HepG2 (cell line): ENCODE measurements around the gene SPG7.
A peak's percentile ranks its signal among the peaks of the same experiment; 100 is the strongest.

ENCODE experiments used
- CBX1 ChIP-seq: IDR thresholded peaks from one replicate; pipeline ENCODE4 v1.6.1; 2016; ENCODE audit warnings: antibody characterized with exemption, low read depth
- CTCF ChIP-seq: sonication (generic); formaldehyde crosslinking; IDR thresholded peaks from 2 replicates; pipeline ENCODE4 v1.5.0; 2020; ENCODE audit warnings: mild to moderate bottlenecking, missing genetic modification reagents, moderate library complexity
- ETV5 ChIP-seq: IDR thresholded peaks from 2 replicates; pipeline ENCODE4 v1.6.1; 2018; ENCODE audit warnings: missing biosample characterization, missing genetic modification reagents, inconsistent platforms, borderline replicate concordance
- FOSL2 ChIP-seq: sonication (generic); formaldehyde crosslinking; IDR thresholded peaks from 2 replicates; pipeline ENCODE4 v1.4.0; 2020; ENCODE audit warnings: missing genetic modification reagents
- KAT8 ChIP-seq: IDR thresholded peaks from 2 replicates; pipeline ENCODE4 v1.6.1; 2016; ENCODE audit warnings: missing genetic modification reagents, missing compliant biosample characterization
- NFATC3 ChIP-seq: sonication (generic); formaldehyde crosslinking; IDR thresholded peaks from 2 replicates; pipeline ENCODE4 v1.5.1; 2020; ENCODE audit warnings: mild to moderate bottlenecking, missing genetic modification reagents
- POLR2A ChIP-seq, 2 experiments: IDR thresholded peaks; 2 replicates each; pipeline ENCODE4 v1.6.1; 2011; ENCODE audit warnings: low read depth in 2 of 2, low read length in 2 of 2, mild to moderate bottlenecking in 1 of 2, moderate library complexity in 1 of 2; ENCODE audit not compliant: insufficient read depth in 1 of 2
- POLR2AphosphoS5 ChIP-seq: IDR thresholded peaks from 2 replicates; pipeline ENCODE4 v1.6.1; 2012; ENCODE audit warnings: low read depth, low read length
- SUZ12 ChIP-seq: fragments of 150-350 bp; IDR thresholded peaks from 2 replicates; pipeline ENCODE4 v1.6.1; 2014; ENCODE audit warnings: low read depth, low read length
- ZBTB7A ChIP-seq: sonication (generic); formaldehyde crosslinking; IDR thresholded peaks from 2 replicates; pipeline ENCODE4 v1.8.0; 2022; ENCODE audit warnings: mild to moderate bottlenecking, missing genetic modification reagents
- ZNF337 ChIP-seq: sonication (generic); formaldehyde crosslinking; IDR thresholded peaks from 2 replicates; pipeline ENCODE4 v1.5.1; 2020; ENCODE audit warnings: missing genetic modification reagents, low read depth, mild to moderate bottlenecking, borderline replicate concordance
- ZNF660 ChIP-seq: sonication (generic); formaldehyde crosslinking; IDR thresholded peaks from 2 replicates; pipeline ENCODE4 v1.5.1; 2020; ENCODE audit warnings: mild to moderate bottlenecking, low read depth, missing genetic modification reagents, borderline replicate concordance
- ZNF670 ChIP-seq: sonication (generic); formaldehyde crosslinking; IDR thresholded peaks from 2 replicates; pipeline ENCODE4 v1.8.0; 2022; ENCODE audit warnings: mild to moderate bottlenecking, missing genetic modification reagents, borderline replicate concordance

- no peak for TF ChIP-seq ZNF660 (CRISPR knock-in tag)
- no peak for TF ChIP-seq CTCF
- no peak for TF ChIP-seq ETV5
- TF ChIP-seq NFATC3 (CRISPR knock-in tag): no peak
- no peak for TF ChIP-seq CBX1
- no peak for TF ChIP-seq POLR2AphosphoS5
- no peak for TF ChIP-seq ZNF670
- TF ChIP-seq POLR2A (IDR thresholded peaks at IDR 0.05; ENCODE audit: insufficient read depth in 1 of 2, low read depth in 2 of 2, low read length in 2 of 2): 0 out of 4 replicates have a peak, but pooled peaks of 1 of the 2 experiments have one; percentile 38
- TF ChIP-seq SUZ12: no peak
- no peak for TF ChIP-seq ZBTB7A (CRISPR knock-in tag)
- 0 out of 2 replicates have a peak, but pooled peaks have one; percentile 22 for TF ChIP-seq KAT8 (CRISPR knock-in tag)
- no peak for TF ChIP-seq ZNF337
- TF ChIP-seq FOSL2 (CRISPR knock-in tag): no peak
Measured at GRCh38 chr16:89472711-89473075, 35.5 kb upstream of the SPG7 start.
